Measurements from ENCODE around the gene SRC.

SRC gene

GRCh38 chr20:37351689-37352607, 6.0 kb downstream of the SRC start:
- no peak for DNase-seq

GRCh38 chr20:37352608-37352980, 6.7 kb downstream of the SRC start:
- no peak for DNase-seq

GRCh38 chr20:37353285-37353849, 7.4 kb downstream of the SRC start:
- DNase-seq = no peak

- DNase-seq = no peak
Measured at GRCh38 chr20:37354210-37355195, 8.6 kb downstream of the SRC start.

GRCh38 chr20:37355252-37356180, 9.6 kb downstream of the SRC start:
- no peak for DNase-seq

- peak in 1 of 2 donors; percentile 44 for DNase-seq
Measured at GRCh38 chr20:37356387-37356786, 10.4 kb downstream of the SRC start.

- no peak for DNase-seq
Measured at GRCh38 chr20:37356961-37357371, 11.0 kb downstream of the SRC start.

GRCh38 chr20:37357481-37358365, 11.8 kb downstream of the SRC start:
- peak; percentile 17 to 50 for DNase-seq

- DNase-seq = no peak
Measured at GRCh38 chr20:37358366-37359150, 12.6 kb downstream of the SRC start.

GRCh38 chr20:37359331-37359730, 13.4 kb downstream of the SRC start:
- no peak for DNase-seq

- DNase-seq = no peak
Measured at GRCh38 chr20:37359836-37360235, 13.9 kb downstream of the SRC start.

GRCh38 chr20:37360391-37361115, 14.6 kb downstream of the SRC start:
- no peak for DNase-seq

- DNase-seq = no peak
Measured at GRCh38 chr20:37361336-37361735, 15.4 kb downstream of the SRC start.

GRCh38 chr20:37362231-37362792, 16.4 kb downstream of the SRC start:
- no peak for DNase-seq

- no peak for DNase-seq
Measured at GRCh38 chr20:37362821-37363220, 16.9 kb downstream of the SRC start.

- DNase-seq = no peak
Measured at GRCh38 chr20:37363221-37364012, 17.5 kb downstream of the SRC start.

- DNase-seq = no peak
Measured at GRCh38 chr20:37364013-37364926, 18.3 kb downstream of the SRC start.

All from CD4-positive, alpha-beta T cell treated with Interleukin-1 beta for 1 hour (primary cell).